Astrocyte of the hippocampus (primary cell): ENCODE data around the gene PACRG.

ENCODE experiments used
- DNase-seq: peaks from one replicate; pipeline ENCODE4 v3.0.0; 2011; ENCODE audit warnings: low read depth, low spot score

The PACRG gene

DNA sequence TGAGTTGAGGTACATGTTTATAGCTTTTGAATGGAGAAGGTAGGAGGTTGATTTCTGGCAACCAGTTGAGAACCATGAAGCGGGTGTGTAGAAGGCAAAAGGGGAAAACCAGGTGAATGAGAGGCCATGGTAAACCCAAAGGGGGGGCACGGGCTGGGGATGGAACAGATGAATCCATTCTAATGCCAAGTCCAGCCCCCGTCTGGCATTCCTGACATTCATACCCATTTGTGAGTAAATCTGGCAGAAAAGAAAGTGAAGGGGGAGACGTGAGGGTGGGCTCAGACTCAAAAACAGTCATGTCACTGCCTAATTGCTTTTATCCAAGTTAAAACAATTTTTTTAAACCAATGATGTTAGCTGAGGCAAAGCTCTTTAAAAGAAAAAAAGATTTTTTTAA is 513.9 kb downstream of the PACRG start:
- DNase-seq: peak; percentile 69

- DNase-seq: no peak
These were observed 515.3 kb downstream of the PACRG start for GRCh38 chr6:163243083-163243482.

- DNase-seq: peak; percentile 28
These were observed 516.2 kb downstream of the PACRG start for GRCh38 chr6:163243692-163244589.

GRCh38 chr6:163248051-163248450 is 520.3 kb downstream of the PACRG start:
- peak; percentile 25 for DNase-seq

DNA sequence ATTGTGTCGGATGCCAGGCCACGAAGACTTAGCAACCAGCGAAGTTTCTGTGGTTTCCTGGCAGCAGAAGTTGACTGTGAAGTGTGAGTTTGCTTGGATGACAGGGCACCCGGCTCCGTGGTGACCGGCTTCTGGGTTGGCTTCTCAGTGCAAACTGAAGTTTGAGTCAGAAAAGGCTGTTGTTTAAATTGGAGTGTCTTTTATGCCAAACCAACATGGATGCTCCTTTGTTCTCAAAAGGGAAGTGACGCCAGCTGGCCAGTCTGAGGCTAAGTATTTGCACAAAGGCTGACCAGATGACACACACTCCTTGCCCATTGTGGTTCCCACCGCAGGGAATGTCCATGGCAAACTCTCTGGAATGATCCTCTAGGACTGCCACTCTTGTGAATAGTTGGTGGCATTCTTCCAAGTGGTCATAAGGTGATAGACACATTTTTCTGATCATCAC is 521.9 kb downstream of the PACRG start:
- peak; percentile 92 for DNase-seq

- DNase-seq: no peak
These were observed 522.3 kb downstream of the PACRG start for GRCh38 chr6:163250116-163250515.

GRCh38 chr6:163252061-163252591 is 524.4 kb downstream of the PACRG start:
- no peak for DNase-seq

GRCh38 chr6:163253556-163254213 is 525.9 kb downstream of the PACRG start:
- no peak for DNase-seq

DNA sequence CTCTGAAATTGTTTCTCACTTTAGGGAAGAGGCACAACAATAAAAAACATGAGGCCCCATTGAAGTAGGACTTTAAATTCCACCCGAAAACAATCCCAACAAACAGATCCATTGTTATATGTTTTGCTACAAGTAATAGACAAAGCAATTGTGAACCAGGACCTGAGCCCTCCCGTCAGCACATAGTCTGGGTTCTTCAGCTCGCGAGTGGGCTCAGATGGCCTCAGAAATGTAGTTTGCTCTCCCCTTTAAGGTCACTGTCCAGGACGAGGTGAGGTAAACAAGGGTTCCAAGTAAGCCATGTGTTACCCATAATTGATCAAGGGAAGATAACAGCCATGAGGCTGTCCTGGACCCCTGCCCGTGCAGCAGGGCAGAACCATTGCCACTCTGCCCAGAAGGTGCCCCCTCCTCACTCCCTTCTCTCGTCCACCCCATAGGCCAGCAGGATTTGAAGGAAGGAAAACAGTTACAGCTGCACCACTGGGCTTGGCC is 526.6 kb downstream of the PACRG start:
- no peak for DNase-seq

- no peak for DNase-seq
These were observed 527.5 kb downstream of the PACRG start for GRCh38 chr6:163255265-163255664.

- no peak for DNase-seq
These were observed 531.9 kb downstream of the PACRG start for GRCh38 chr6:163259689-163260088.

- peak; percentile 86 for DNase-seq
These were observed 532.5 kb downstream of the PACRG start for GRCh38 chr6:163260111-163260895.

DNA sequence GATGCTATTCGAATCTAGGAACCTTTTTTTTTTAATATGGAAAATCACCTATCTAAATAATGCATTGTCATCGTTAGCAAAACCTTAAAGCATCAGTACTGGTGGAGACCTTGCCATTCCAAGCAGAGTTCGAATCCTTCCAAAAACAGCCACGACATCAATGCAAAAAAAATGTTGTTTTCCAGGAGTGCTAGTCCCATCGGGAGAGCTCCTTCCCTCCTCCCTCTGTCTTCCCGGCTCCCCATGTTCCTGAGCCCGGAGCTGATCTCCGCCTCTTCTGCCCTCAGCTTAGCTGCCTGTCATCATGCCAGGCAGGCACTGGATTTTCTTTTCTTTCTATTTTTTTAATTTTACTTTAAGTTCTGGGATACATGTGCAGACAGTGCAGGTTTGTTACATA is 533.1 kb downstream of the PACRG start:
- peak; percentile 42 for DNase-seq

- DNase-seq: no peak
These were observed 533.6 kb downstream of the PACRG start for GRCh38 chr6:163261361-163261760.

- DNase-seq: no peak
These were observed 534.3 kb downstream of the PACRG start for GRCh38 chr6:163262080-163262479.

DNA sequence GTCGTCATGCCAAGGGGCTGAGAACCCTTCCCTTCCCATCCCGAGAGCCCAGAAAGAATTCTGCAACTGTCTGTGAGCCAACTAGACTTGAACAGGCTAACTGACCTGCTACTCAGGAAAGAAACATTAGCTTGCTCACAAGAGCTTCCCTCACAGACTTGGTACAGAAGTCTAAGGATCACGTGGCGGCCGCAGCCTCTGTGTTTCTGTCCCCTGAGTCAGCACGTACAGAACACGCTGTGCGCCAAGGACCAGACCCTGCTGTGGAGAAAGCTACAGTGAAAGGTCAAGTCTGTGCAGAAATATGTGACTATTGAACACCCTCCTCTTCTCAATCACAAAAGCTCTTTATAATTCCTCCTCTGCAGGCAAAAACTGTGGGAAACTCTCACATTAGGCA is 535.4 kb downstream of the PACRG start:
- DNase-seq: peak; percentile 56

- no peak for DNase-seq
These were observed 536.4 kb downstream of the PACRG start for GRCh38 chr6:163263998-163264661.

GRCh38 chr6:163264662-163265035 is 536.9 kb downstream of the PACRG start:
- DNase-seq: no peak

DNA sequence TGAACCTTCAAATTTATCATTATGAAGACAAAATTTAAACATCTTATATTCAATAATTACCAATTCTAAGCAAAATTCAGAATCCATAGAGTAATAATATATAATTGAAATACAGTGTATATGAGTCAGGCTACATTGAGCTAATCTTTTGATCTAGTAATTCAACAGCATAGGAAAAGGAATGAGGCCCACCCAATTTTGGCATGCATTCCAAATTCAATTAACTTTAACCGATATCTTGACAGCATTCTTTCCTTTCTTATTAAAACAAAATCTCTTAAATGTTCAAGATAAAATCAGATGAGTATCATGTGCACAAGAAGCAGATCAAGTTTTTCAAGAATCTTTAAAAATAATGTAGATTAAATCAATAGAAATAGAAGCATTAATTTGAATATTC is 553.9 kb downstream of the PACRG start:
- DNase-seq: no peak

DNA sequence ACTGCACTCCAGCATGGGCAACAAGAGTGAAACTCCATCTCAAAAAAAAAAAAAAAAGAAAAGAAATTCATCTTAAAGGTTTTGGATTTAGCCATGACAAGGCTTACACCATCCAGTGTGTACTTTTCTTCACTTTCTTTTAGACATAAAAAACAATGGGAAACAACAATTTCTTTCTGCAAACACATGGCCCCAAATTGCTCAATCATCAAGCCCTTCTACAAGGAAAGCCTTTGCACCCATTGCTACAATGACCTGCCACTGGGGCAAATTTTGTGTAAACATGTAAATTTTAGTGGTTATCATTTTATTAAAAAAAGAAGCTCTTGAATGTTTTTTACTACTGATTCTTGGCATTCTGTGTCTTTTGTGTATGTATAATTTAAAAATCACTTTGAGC is 554.9 kb downstream of the PACRG start:
- DNase-seq: no peak

GRCh38 chr6:163284151-163284550 is 556.4 kb downstream of the PACRG start:
- no peak for DNase-seq
